Astrocyte (in vitro differentiated cells and primary cell): ENCODE results near the gene LOC128125822.

Experiments
- CTCF ChIP-seq: IDR thresholded peaks from 2 replicates; pipeline ENCODE4 v1.5.1; 2011; ENCODE audit warnings: low read depth, mild to moderate bottlenecking, inconsistent platforms, low read length, moderate library complexity; ENCODE audit not compliant: insufficient read depth
- EZH2 ChIP-seq: IDR thresholded peaks from 2 replicates; pipeline ENCODE4 v1.6.1; 2012; ENCODE audit warnings: mild to moderate bottlenecking, low read length, inconsistent platforms; ENCODE audit not compliant: insufficient read depth

- TF ChIP-seq CTCF (no peak), EZH2 (no peak)
These were observed 33.7 kb upstream of the LOC128125822 start for GRCh38 chr6:63538550-63538949.
